ENCODE results near the gene SLC35C1. TPM values are rescaled to one million over a fixed set of nuclear protein-coding genes. Genes with fewer than 3 reads are reported as not detected.

The SLC35C1 gene
- total RNA-seq: 10 to 100 TPM; 11.4 to 16.0 TPM
- polyA plus RNA-seq (2013, experiment 1 of 2): 11.5 TPM
- polyA plus RNA-seq (2013, experiment 2 of 2): 10.1 TPM
- long read RNA-seq, experiment 1, full-length matches to known transcripts: 5 of 8 reads
- long read RNA-seq, experiment 1, partial matches to known transcripts: 3 of 8 reads
- long read RNA-seq, experiment 1, other reads (novel, unspliced or antisense): 0 of 8 reads
- long read RNA-seq, experiment 2, full-length matches to known transcripts: 53 of 59 reads
- long read RNA-seq, experiment 2, partial matches to known transcripts: 4 of 59 reads
- long read RNA-seq, experiment 2, other reads (novel, unspliced or antisense): 2 of 59 reads
- long read RNA-seq, experiment 3, full-length matches to known transcripts: 40 of 48 reads
- long read RNA-seq, experiment 3, partial matches to known transcripts: 6 of 48 reads
- long read RNA-seq, experiment 3, other reads (novel, unspliced or antisense): 2 of 48 reads
- long read RNA-seq, experiment 4, full-length matches to known transcripts: 4 of 4 reads
- long read RNA-seq, experiment 4, partial matches to known transcripts: 0 of 4 reads
- long read RNA-seq, experiment 4, other reads (novel, unspliced or antisense): 0 of 4 reads

- H3K36me3 Mint-ChIP-seq (ENCODE audit: low read depth): peaks cover 3% of the 10 kb centered on the region
- peak within 1 kb of the TSS; percentile 90 for H3K27ac Mint-ChIP-seq
- peaks cover 5% of the 10 kb centered on the region for H3K36me3 ChIP-seq (ENCODE audit: control insufficient read depth, insufficient read depth, low read length)
- H3K27me3 ChIP-seq (ENCODE audit: control insufficient read depth, insufficient read depth, low read length, poor library complexity, severe bottlenecking): peaks cover 22% of the 10 kb centered on the region
- peaks cover 17% of the 10 kb centered on the region for H3K4me1 Mint-ChIP-seq
- H3K9me3 Mint-ChIP-seq: no peaks in the 10 kb centered on the region
- TF ChIP-seq CTCF (conservative IDR thresholded peaks at IDR 0.05): peak; percentile 36
- H3K9ac ChIP-seq (ENCODE audit: extremely low read depth, low read length, poor library complexity, severe bottlenecking): peak within 1 kb of the TSS; percentile 74
- no peaks in the 10 kb centered on the region for H3K9me3 ChIP-seq (ENCODE audit: control insufficient read depth, low read length)
- H3K27me3 Mint-ChIP-seq (ENCODE audit: insufficient read depth): peaks cover 23% of the 10 kb centered on the region
- H3K4me3 Mint-ChIP-seq: peak within 1 kb of the TSS; percentile 80
- peaks cover 5% of the 10 kb centered on the region for H3K4me1 ChIP-seq (ENCODE audit: control insufficient read depth, insufficient read depth, low read length)
- 0% methylated on average over 3 to 49 of the region's 49 CpGs for WGBS, 2 experiments (ENCODE audit: insufficient coverage in 1 of 2, insufficient read length in 1 of 2)
- peak; percentile 98 for DNase-seq
- H3K27ac ChIP-seq (ENCODE audit: low read depth, low read length): peak within 1 kb of the TSS; percentile 24
- H3K4me3 ChIP-seq (ENCODE audit: low read length): peak within 1 kb of the TSS; percentile 92
Measured at GRCh38 chr11:45804761-45805304, at the start of gene SLC35C1. SLC35C1 (plus strand) TSS chr11:45805149; CDS start chr11:45805802, 653 bp downstream.

- Histone ChIP-seq H3K27ac (ENCODE audit: low read depth, low read length) (no peak overlapping the region), H3K27me3 (ENCODE audit: control insufficient read depth, insufficient read depth, low read length, poor library complexity, severe bottlenecking) (no peaks in the 10 kb centered on the region), H3K9me3 (ENCODE audit: control insufficient read depth, low read length) (no peaks in the 10 kb centered on the region), H3K4me3 (ENCODE audit: low read length) (no peak overlapping the region), H3K4me1 (ENCODE audit: control insufficient read depth, insufficient read depth, low read length) (peaks cover 5% of the 10 kb centered on the region), H3K36me3 (ENCODE audit: control insufficient read depth, insufficient read depth, low read length) (no peaks in the 10 kb centered on the region), H3K9ac (ENCODE audit: extremely low read depth, low read length, poor library complexity, severe bottlenecking) (no peak overlapping the region)
- no peaks in the 10 kb centered on the region for H3K9me3 Mint-ChIP-seq
- no peak for TF ChIP-seq CTCF (conservative IDR thresholded peaks at IDR 0.05)
- H3K4me3 Mint-ChIP-seq: no peak overlapping the region
- H3K27ac Mint-ChIP-seq: no peak overlapping the region
- no peaks in the 10 kb centered on the region for H3K36me3 Mint-ChIP-seq (ENCODE audit: low read depth)
- DNase-seq: peak; percentile 61
- H3K27me3 Mint-ChIP-seq (ENCODE audit: insufficient read depth): peaks cover 4% of the 10 kb centered on the region
- H3K4me1 Mint-ChIP-seq: peaks cover 17% of the 10 kb centered on the region
- 83 to 100% methylated on average over 3 to 14 of the region's 14 CpGs for WGBS, 2 experiments (ENCODE audit: insufficient coverage in 1 of 2, insufficient read length in 1 of 2)
Measured at GRCh38 chr11:45755281-45755859, 49.6 kb upstream of the SLC35C1 start.

DNA sequence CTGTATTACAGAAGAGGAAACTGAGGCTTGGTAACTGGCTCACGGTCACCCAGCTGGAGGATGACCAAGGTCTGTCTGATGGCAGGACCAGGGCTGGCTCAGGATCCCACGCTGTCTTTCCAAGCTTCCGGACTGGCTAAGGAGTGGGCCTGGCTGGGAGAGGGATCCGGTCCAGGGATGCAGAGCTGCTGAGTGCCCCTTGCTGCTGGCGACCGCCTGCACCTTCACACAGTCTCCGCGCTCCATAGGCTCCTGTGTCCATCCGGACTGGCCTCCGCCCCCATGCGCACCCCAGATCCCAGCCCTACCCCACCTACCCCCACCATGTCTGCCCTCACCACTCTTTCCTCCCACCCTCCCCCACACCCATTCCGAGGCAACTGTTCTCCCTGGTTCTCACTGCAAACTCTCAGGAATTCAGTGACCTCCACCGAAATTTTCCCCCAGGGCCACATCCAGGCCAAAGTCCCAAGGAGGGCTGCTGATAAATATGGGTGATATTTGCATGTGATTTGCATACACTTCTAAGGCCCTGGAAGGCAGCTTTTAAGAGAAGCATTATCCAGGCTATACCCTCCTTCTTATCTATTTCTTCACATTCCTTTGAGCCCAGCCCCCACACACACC lies 48.5 kb upstream of the SLC35C1 start:
- no peak overlapping the region for H3K4me3 Mint-ChIP-seq
- Histone ChIP-seq H3K4me3 (ENCODE audit: low read length) (no peak overlapping the region), H3K9ac (ENCODE audit: extremely low read depth, low read length, poor library complexity, severe bottlenecking) (no peak overlapping the region), H3K36me3 (ENCODE audit: control insufficient read depth, insufficient read depth, low read length) (no peaks in the 10 kb centered on the region), H3K27ac (ENCODE audit: low read depth, low read length) (no peak overlapping the region), H3K4me1 (ENCODE audit: control insufficient read depth, insufficient read depth, low read length) (peaks cover 5% of the 10 kb centered on the region), H3K9me3 (ENCODE audit: control insufficient read depth, low read length) (no peaks in the 10 kb centered on the region), H3K27me3 (ENCODE audit: control insufficient read depth, insufficient read depth, low read length, poor library complexity, severe bottlenecking) (no peaks in the 10 kb centered on the region)
- no peaks in the 10 kb centered on the region for H3K27me3 Mint-ChIP-seq (ENCODE audit: insufficient read depth)
- whole genome bisulfite sequencing, 2 experiments (ENCODE audit: insufficient coverage in 1 of 2, insufficient read length in 1 of 2): 89 to 93% methylated on average over 11 to 13 of the region's 13 CpGs
- TF ChIP-seq CTCF (conservative IDR thresholded peaks at IDR 0.05): no peak
- no peaks in the 10 kb centered on the region for H3K36me3 Mint-ChIP-seq (ENCODE audit: low read depth)
- H3K9me3 Mint-ChIP-seq: no peaks in the 10 kb centered on the region
- H3K27ac Mint-ChIP-seq: no peak overlapping the region
- H3K4me1 Mint-ChIP-seq: peaks cover 17% of the 10 kb centered on the region
- DNase-seq: no peak

Measured in endodermal cell (in vitro differentiated cells).